ENCODE data around the gene RGL1. TPM values are rescaled to one million over a fixed set of nuclear protein-coding genes. Genes with fewer than 3 reads are reported as not detected.
A peak's percentile ranks its signal among the peaks of the same experiment; 100 is the strongest.

Gene RGL1
- total RNA-seq, 4 donors from 2014 or later, result 9.3 to 36.3 (median 16.3) TPM

DNA sequence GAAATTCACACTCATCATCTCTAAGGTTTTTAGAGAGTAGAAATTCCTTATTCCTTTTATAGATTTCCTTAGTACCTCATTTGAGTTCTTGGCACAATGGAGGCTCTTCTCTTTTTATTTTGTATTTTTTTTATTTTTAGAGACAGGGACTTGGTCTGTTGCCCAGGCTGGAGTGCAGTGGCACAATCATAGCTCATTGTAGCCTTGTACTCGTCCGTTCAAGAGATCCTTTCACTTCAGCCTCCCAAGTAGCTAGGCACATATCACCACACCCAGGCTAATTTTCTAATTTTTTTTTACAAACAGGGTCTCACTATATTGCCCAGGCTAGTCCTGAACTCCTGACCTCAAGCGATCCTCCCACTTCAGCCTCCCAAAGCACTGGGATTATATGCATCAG lies 29.6 kb downstream of the RGL1 start:
- Histone ChIP-seq H3K4me3 (replicated peaks in 1 of 3) (no peak overlapping the region), H3K27me3 (no peaks in the 10 kb centered on the region), H3K4me1 (no peaks in the 10 kb centered on the region), H3K36me3 (no peaks in the 10 kb centered on the region), H3K9me3 (no peaks in the 10 kb centered on the region), H3K27ac (no peak overlapping the region)
- 36 to 48% methylated on average over 3 of the region's 3 CpGs for WGBS, 2 donors
- DNase-seq, result peak; percentile 13 to 27
- intact Hi-C loops (cut with DNase I), result no loop called here
- TF ChIP-seq, protein P1, sequence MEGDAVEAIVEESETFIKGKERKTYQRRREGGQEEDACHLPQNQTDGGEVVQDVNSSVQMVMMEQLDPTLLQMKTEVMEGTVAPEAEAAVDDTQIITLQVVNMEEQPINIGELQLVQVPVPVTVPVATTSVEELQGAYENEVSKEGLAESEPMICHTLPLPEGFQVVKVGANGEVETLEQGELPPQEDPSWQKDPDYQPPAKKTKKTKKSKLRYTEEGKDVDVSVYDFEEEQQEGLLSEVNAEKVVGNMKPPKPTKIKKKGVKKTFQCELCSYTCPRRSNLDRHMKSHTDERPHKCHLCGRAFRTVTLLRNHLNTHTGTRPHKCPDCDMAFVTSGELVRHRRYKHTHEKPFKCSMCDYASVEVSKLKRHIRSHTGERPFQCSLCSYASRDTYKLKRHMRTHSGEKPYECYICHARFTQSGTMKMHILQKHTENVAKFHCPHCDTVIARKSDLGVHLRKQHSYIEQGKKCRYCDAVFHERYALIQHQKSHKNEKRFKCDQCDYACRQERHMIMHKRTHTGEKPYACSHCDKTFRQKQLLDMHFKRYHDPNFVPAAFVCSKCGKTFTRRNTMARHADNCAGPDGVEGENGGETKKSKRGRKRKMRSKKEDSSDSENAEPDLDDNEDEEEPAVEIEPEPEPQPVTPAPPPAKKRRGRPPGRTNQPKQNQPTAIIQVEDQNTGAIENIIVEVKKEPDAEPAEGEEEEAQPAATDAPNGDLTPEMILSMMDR (IDR thresholded peaks at IDR 0.05), result no peak
- TF ChIP-seq POLR2A (IDR thresholded peaks at IDR 0.05), result no peak

DNA sequence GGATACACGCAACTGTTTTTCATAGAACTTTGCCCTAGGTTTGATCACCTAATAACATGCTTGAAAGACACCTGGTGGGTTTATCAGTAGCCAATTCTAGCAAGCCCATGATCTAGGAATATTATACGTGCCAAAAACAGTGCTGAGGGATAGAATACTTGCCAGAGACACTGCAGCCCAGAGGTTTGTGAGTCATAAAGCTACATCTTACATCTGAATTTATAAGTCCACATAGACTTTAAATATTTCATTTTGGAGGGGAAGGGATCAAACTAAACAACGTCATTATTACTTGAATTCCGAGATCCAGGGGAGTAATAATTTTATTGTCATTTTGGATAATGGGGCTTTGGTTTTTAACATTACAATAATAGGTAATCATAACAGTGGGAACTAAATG lies 31.7 kb downstream of the RGL1 start:
- Histone ChIP-seq H3K9me3 (no peaks in the 10 kb centered on the region), H3K4me1 (no peaks in the 10 kb centered on the region), H3K36me3 (no peaks in the 10 kb centered on the region), H3K27ac (no peak overlapping the region), H3K27me3 (no peaks in the 10 kb centered on the region), H3K4me3 (replicated peaks in 1 of 3) (no peak overlapping the region)
- WGBS, 2 donors, result 82 to 86% methylated on average over 4 of the region's 4 CpGs
- no peak for TF ChIP-seq POLR2A (IDR thresholded peaks at IDR 0.05)
- TF ChIP-seq, protein P1 (IDR thresholded peaks at IDR 0.05), result no peak
- intact Hi-C loops (cut with DNase I), result no loop called here
- DNase-seq, result no peak

DNA sequence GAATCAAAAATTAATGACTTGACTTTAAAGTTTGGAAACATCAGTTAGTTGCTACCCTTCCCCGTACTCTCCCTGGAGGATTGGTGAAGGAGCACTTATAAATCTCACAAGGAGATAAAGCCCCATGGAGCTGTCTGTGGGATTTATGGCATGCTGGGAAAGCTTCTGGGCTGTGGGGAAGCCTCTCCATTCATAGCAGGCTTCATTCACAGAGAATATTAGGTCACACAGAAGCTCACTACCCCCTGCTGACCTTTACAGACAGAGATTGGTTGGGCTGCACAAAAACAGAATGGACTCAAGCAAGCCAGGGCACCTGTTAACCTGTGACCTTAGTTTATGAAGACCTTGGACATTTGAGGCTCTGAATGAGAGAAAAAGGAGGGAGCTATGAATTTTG lies 32.1 kb downstream of the RGL1 start:
- H3K9me3 ChIP-seq, result no peaks in the 10 kb centered on the region
- H3K4me1 ChIP-seq, result no peaks in the 10 kb centered on the region
- no peaks in the 10 kb centered on the region for H3K36me3 ChIP-seq
- intact Hi-C loops (cut with DNase I), result no loop called here
- H3K4me3 ChIP-seq (replicated peaks in 1 of 3), result no peak overlapping the region
- TF ChIP-seq, protein P1 (IDR thresholded peaks at IDR 0.05), result no peak
- TF ChIP-seq POLR2A (IDR thresholded peaks at IDR 0.05), result no peak
- WGBS, 2 donors, result 85 to 88% methylated on average over 1 of the region's 1 CpG
- H3K27me3 ChIP-seq, result no peaks in the 10 kb centered on the region
- no peak for DNase-seq
- H3K27ac ChIP-seq, result no peak overlapping the region

DNA sequence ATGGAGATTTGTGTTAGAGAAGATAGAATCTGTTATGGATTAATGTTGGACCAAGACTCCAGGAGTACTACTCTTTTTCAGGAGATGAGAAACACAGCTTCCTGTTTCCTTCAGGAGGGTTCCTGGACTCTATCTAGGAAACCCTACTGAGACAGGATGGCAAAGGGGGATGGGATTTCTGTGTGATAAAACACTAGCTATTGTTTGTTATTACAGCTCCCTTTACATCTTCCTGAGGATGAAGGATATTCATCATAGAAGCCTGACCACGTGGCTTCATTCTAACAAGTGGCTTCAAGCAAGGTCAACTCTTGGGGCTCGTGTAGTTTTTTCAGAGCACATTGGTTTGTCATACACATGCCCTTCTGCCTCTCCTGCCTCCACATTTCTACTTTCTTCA lies 33.3 kb downstream of the RGL1 start:
- H3K9me3 ChIP-seq, result no peaks in the 10 kb centered on the region
- H3K36me3 ChIP-seq, result no peaks in the 10 kb centered on the region
- no peak overlapping the region for H3K27ac ChIP-seq
- 50 to 55% methylated on average over 2 of the region's 2 CpGs for WGBS, 2 donors
- no peak for TF ChIP-seq POLR2A (IDR thresholded peaks at IDR 0.05)
- TF ChIP-seq, protein P1 (IDR thresholded peaks at IDR 0.05), result no peak
- intact Hi-C loops (cut with DNase I), result no loop called here
- H3K27me3 ChIP-seq, result no peaks in the 10 kb centered on the region
- no peak overlapping the region for H3K4me3 ChIP-seq (replicated peaks in 1 of 3)
- no peak for DNase-seq
- H3K4me1 ChIP-seq, result peaks cover 0 to 2% of the 10 kb centered on the region in 2 donors

DNA sequence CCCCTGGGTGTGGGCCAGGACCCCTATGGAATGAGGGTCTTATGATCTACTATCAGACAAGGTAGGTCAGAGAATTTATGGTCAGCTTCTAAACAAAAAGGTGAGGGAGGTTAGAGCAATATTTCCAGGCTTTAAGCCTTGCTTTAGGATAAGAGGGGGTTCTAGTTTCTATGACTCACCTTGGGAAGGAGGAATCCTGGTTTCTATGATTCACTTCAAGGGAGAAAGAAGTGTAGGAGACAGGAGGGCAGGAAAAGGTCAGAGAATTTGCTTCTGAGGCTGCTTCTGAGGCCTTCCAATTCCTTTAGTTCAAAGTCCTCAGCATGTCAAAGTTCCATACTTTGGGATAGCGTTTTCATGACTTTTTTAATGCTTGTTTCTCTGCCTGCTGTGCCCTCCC lies 35.2 kb downstream of the RGL1 start:
- 96 to 100% methylated on average over 1 of the region's 1 CpG for WGBS, 2 donors
- Histone ChIP-seq H3K4me1 (peaks cover 0 to 10% of the 10 kb centered on the region in 2 donors), H3K9me3 (no peaks in the 10 kb centered on the region), H3K27me3 (no peaks in the 10 kb centered on the region), H3K27ac (no peak overlapping the region), H3K36me3 (no peaks in the 10 kb centered on the region), H3K4me3 (replicated peaks in 1 of 3) (no peak overlapping the region)
- TF ChIP-seq, protein P1 (IDR thresholded peaks at IDR 0.05), result no peak
- TF ChIP-seq POLR2A (IDR thresholded peaks at IDR 0.05), result no peak
- intact Hi-C loops (cut with DNase I), result no loop called here
- no peak for DNase-seq
